HepG2 (cell line): Measurements from ENCODE around the gene PRICKLE3. TPM values are rescaled to one million over a fixed set of nuclear protein-coding genes. Genes with fewer than 3 reads are reported as not detected.

ENCODE experiments used
- ATAC-seq: fragments of 200-7000 bp; cut with Tn5 transposase; 3 replicates; pipeline ENCODE4 v1.9.1; 2020; ENCODE audit warnings: mild to moderate bottlenecking, moderate library complexity
- BruUV-seq: library from RNA; stranded (reverse); fragments of 400-500 nt; replicated peaks from 2 replicates; lab custom pipeline; 2021; lab: Mats Ljungman, UMichigan
- CTCF ChIA-PET: fragments of 300-600 bp; formaldehyde crosslinking; extraction: SDS; loops from one replicate; lab custom pipeline; 2021; ENCODE audit warnings: low total read pairs, inconsistent platforms, low intra/inter-chr PET ratio; lab: Yijun Ruan, JAX
- POLR2A ChIA-PET: fragments of 350-600 bp; sonication (Branson Sonifier 250); formaldehyde crosslinking; loops from one replicate; lab custom pipeline; 2020; ENCODE audit warnings: antibody characterized with exemption, inconsistent platforms; lab: Yijun Ruan, JAX
- DNase-seq: peaks from one replicate; pipeline ENCODE4 v3.0.0-alpha.2; 2015; ENCODE audit warnings: low spot score
- FAIRE-seq: peaks from 3 replicates; lab custom pipeline; 2011; peaks lifted over from hg19 to GRCh38; lab: Jason Lieb, UNC
- H2AFZ ChIP-seq: one replicate; pipeline ENCODE4 v1.6.1; 2011; ENCODE audit warnings: low read length, inconsistent platforms
- H3K27ac ChIP-seq: fragments of 300-600 bp; 3 replicates; pipeline ENCODE4 v1.8.0; 2011; ENCODE audit warnings: mixed run types, mild to moderate bottlenecking, mixed read lengths, low read length, inconsistent platforms; ENCODE audit not compliant: insufficient read depth; ENCODE audit errors: extremely low read length
- H3K27me3 ChIP-seq, 2 experiments: fragments of 200-600 bp in 1 of 2; 2 replicates in 1 of 2; 3 replicates in 1 of 2; pipeline versions ENCODE4 v1.6.0 to v1.8.0; 2011; ENCODE audit warnings: low read length in 2 of 2, mild to moderate bottlenecking in 2 of 2, moderate library complexity in 2 of 2, inconsistent platforms in 1 of 2; ENCODE audit not compliant: insufficient read depth in 2 of 2, control insufficient read depth in 1 of 2
- H3K36me3 ChIP-seq, 2 experiments: fragments of 200-600 bp in 1 of 2; replicated peaks in 1 of 2; 2 replicates in 1 of 2; 3 replicates in 1 of 2; pipeline versions ENCODE4 v1.5.1 to v1.8.0; 2011; ENCODE audit warnings: low read length in 2 of 2, inconsistent platforms in 1 of 2; ENCODE audit not compliant: insufficient read depth in 2 of 2, control insufficient read depth in 1 of 2
- H3K4me1 ChIP-seq: 2 replicates; pipeline ENCODE4 v1.5.1; 2012; ENCODE audit warnings: low read length, inconsistent platforms; ENCODE audit not compliant: insufficient read depth
- H3K4me2 ChIP-seq: 2 replicates; pipeline ENCODE4 v1.6.0; 2011; ENCODE audit warnings: low read depth, low read length, inconsistent platforms
- H3K4me3 ChIP-seq, 3 experiments: fragments of 200-600 bp in 1 of 3; sonication (generic), shearing (Covaris generic) in 1 of 3; replicated peaks in 1 of 3; 2 replicates each; pipeline ENCODE4 v1.5.1; 2011 to 2016; ENCODE audit warnings: low read length in 3 of 3, inconsistent platforms in 2 of 3, low read depth in 2 of 3, mild to moderate bottlenecking in 2 of 3, control low read depth in 1 of 3, mixed read lengths in 1 of 3; ENCODE audit not compliant: insufficient read depth in 1 of 3
- H3K79me2 ChIP-seq: one replicate; pipeline ENCODE4 v1.6.1; 2011; ENCODE audit warnings: low read length, inconsistent platforms; ENCODE audit not compliant: insufficient read depth
- H3K9ac ChIP-seq: 2 replicates; pipeline ENCODE4 v1.6.0; 2011; ENCODE audit warnings: mild to moderate bottlenecking, low read depth, low read length, inconsistent platforms; ENCODE audit not compliant: insufficient read depth
- H3K9me3 ChIP-seq: 2 replicates; pipeline ENCODE4 v1.5.1; 2012; ENCODE audit warnings: mild to moderate bottlenecking, low read length
- H4K20me1 ChIP-seq: 2 replicates; pipeline ENCODE4 v1.6.0; 2011; ENCODE audit warnings: inconsistent platforms, mild to moderate bottlenecking, low read length, moderate library complexity; ENCODE audit not compliant: insufficient read depth
- AGO2 ChIP-seq: fragments of 200-400 bp; formaldehyde crosslinking; optimal IDR thresholded peaks from 2 replicates; pipeline ENCODE3; 2017; ENCODE audit warnings: mild to moderate bottlenecking, low read depth, low read length, moderate library complexity
- GABPB1 ChIP-seq: IDR thresholded peaks from 2 replicates; pipeline ENCODE4 v1.6.1; 2016; ENCODE audit warnings: mild to moderate bottlenecking, missing genetic modification reagents, moderate library complexity, missing compliant biosample characterization
- MYNN ChIP-seq: sonication (generic); formaldehyde crosslinking; IDR thresholded peaks from 2 replicates; pipeline ENCODE4 v1.4.0; 2020; ENCODE audit warnings: mild to moderate bottlenecking, low read depth, missing genetic modification reagents
- NONO ChIP-seq, 2 experiments: fragments of 450-650 bp in 1 of 2; sonication (generic) in 1 of 2; formaldehyde crosslinking in 1 of 2; IDR thresholded peaks in 1 of 2; conservative IDR thresholded peaks in 1 of 2; 2 replicates each; pipeline versions ENCODE4 v1.6.1 to v1.8.0; 2017 to 2022; ENCODE audit warnings: mild to moderate bottlenecking in 1 of 2, missing genetic modification reagents in 1 of 2, moderate library complexity in 1 of 2
- PAF1 ChIP-seq: IDR thresholded peaks from 2 replicates; pipeline ENCODE4 v1.6.1; 2016; ENCODE audit warnings: missing genetic modification reagents, missing compliant biosample characterization
- POLR2G ChIP-seq: fragments of 200-400 bp; formaldehyde crosslinking; IDR thresholded peaks from 2 replicates; pipeline ENCODE4 v1.6.1; 2018; ENCODE audit warnings: mild to moderate bottlenecking, low read depth, low read length, moderate library complexity
- SOX13 ChIP-seq, 3 experiments: fragments of 450-650 bp in 1 of 3; sonication (generic) in 1 of 3; formaldehyde crosslinking in 1 of 3; IDR thresholded peaks in 2 of 3; conservative IDR thresholded peaks in 1 of 3; 2 replicates each; pipeline versions ENCODE4 v1.5.0 to v1.6.1; 2016 to 2020; ENCODE audit warnings: antibody characterized with exemption in 1 of 3, mild to moderate bottlenecking in 1 of 3, missing compliant biosample characterization in 1 of 3, missing genetic modification reagents in 1 of 3, moderate library complexity in 1 of 3
- TBP ChIP-seq: sonication (generic); formaldehyde crosslinking; IDR thresholded peaks from 2 replicates; pipeline ENCODE4 v1.5.0; 2020; ENCODE audit warnings: missing genetic modification reagents
- TGIF2 ChIP-seq: IDR thresholded peaks from 2 replicates; pipeline ENCODE4 v1.6.1; 2016; ENCODE audit warnings: control low read depth, missing compliant biosample characterization
- ZBTB42 ChIP-seq: sonication (generic); formaldehyde crosslinking; IDR thresholded peaks from 2 replicates; pipeline ENCODE4 v1.5.0; 2020; ENCODE audit warnings: mild to moderate bottlenecking, missing genetic modification reagents
- ZFX ChIP-seq: sonication (generic); formaldehyde crosslinking; IDR thresholded peaks from 2 replicates; pipeline ENCODE4 v1.4.0; 2020; ENCODE audit warnings: mild to moderate bottlenecking, low read depth, missing genetic modification reagents, moderate library complexity
- ZNF160 ChIP-seq: sonication (generic); formaldehyde crosslinking; IDR thresholded peaks from 2 replicates; pipeline ENCODE4 v1.8.0; 2022; ENCODE audit warnings: mild to moderate bottlenecking, inconsistent platforms, missing genetic modification reagents
- ZNF251 ChIP-seq: sonication (generic); formaldehyde crosslinking; IDR thresholded peaks from 2 replicates; pipeline ENCODE4 v1.9.0; 2021; ENCODE audit warnings: mild to moderate bottlenecking, missing genetic modification reagents
- ZNF296 ChIP-seq: sonication (generic); formaldehyde crosslinking; conservative IDR thresholded peaks from 2 replicates; pipeline ENCODE4 v1.5.0; 2020; ENCODE audit warnings: mild to moderate bottlenecking, missing genetic modification reagents
- ZNF432 ChIP-seq: sonication (generic); formaldehyde crosslinking; IDR thresholded peaks from 2 replicates; pipeline ENCODE4 v1.5.0; 2020; ENCODE audit warnings: missing genetic modification reagents, mild to moderate bottlenecking, borderline replicate concordance
- WGBS: methylation state at CpG from one replicate; pipeline ENCODE4 v1.1.6; 2017; ENCODE audit warnings: low lambda C conversion rate; 5-methylcytosine and 5-hydroxymethylcytosine counted together
- in situ Hi-C: cut with HindIII; loops from 2 replicates; pipeline ENCODE4 v1.10.0; 2017; ENCODE audit warnings: low pct_unique_long_range_greater_than_20kb; ENCODE audit not compliant: extremely low pct_ligation_motif_present
- intact Hi-C: fragments of 100-400 bp; cut with micrococcal nuclease; formaldehyde crosslinking; loops from one replicate; pipeline ENCODE4 v1.10.0; 2022; ENCODE audit not compliant: unreplicated experiment
- polyA plus RNA-seq, 8 experiments: library from polyadenylated mRNA; depleted of rRNA in 3 of 8; stranded (reverse) in 7 of 8; unstranded in 1 of 8; fragments of >200 nt; fragmentation: Illumina TruSeq in 4 of 8; extraction: Trizol in 4 of 8; gene quantifications; 2 replicates each; pipeline versions ENCODE4 v1.2.1 to v1.2.3, GENCODE V29; 2011 to 2016; ENCODE audit warnings: low read depth in 4 of 8, missing spikeins in 1 of 8, mixed read lengths in 1 of 8; ENCODE audit not compliant: insufficient read depth in 1 of 8
- total RNA-seq, 5 experiments: library from RNA; depleted of rRNA; stranded (reverse); fragments of >200 nt; fragmentation: Illumina TruSeq; extraction: Trizol; gene quantifications; 2 replicates each; pipeline ENCODE4 v1.2.3, GENCODE V29; 2016; ENCODE audit warnings: low read depth in 1 of 5
- TF ChIP-seq, protein P1 (sequence below): sonication (generic); formaldehyde crosslinking; IDR thresholded peaks from 2 replicates; pipeline ENCODE4 v1.9.0; 2022; ENCODE audit warnings: missing genetic modification reagents, mild to moderate bottlenecking, borderline replicate concordance
- TF ChIP-seq, protein P2 (sequence below): sonication (generic); IDR thresholded peaks from 2 replicates; pipeline ENCODE4 v1.6.1; 2016; ENCODE audit warnings: low read depth, borderline replicate concordance
- TF ChIP-seq, protein P3 (sequence below): sonication (generic); formaldehyde crosslinking; conservative IDR thresholded peaks from 2 replicates; pipeline ENCODE4 v1.4.0; 2020; ENCODE audit warnings: missing genetic modification reagents

The PRICKLE3 gene
- total and polyA plus RNA-seq, 2 of the 13 experiments (the other 11 are each of a cell fraction or from before 2014, with no cell fraction given) = 2.6 TPM

DNA sequence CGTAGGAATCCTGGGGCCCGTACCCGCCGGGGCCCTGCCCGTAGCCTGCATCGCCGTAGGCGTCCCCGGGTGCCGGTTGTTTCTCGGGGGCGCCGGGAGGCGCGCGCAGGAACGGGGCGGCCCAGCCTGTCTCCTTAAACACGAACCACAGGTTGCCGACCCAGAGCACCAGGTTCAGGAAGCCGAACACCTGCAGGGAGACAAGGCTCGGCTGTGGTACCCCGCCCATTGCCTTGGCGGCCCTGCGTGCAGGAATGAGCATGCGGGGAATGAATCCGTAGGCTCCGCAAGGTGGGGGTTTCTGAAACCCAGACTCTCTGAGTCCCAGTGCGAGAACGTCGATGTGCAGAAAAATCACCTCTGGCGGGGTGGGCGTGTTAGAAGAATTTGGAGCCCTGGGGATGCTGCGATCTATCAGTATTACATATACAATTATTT is 5.4 kb upstream of the PRICKLE3 start:
- Histone ChIP-seq H3K9me3 (no peaks in the 10 kb centered on the region), H2AFZ (no peak overlapping the region), H3K27ac (peak overlapping the region; percentile 84), H3K4me1 (peaks cover 58% of the 10 kb centered on the region), H4K20me1 (no peaks in the 10 kb centered on the region), H3K27me3 (no peaks in the 10 kb centered on the region), H3K4me3 (peak overlapping the region; percentile 64 to 80 (median 78); a peak in 5 of 6 replicates), H3K36me3 (no peaks in the 10 kb centered on the region), H3K4me2 (peak overlapping the region; percentile 65), H3K79me2 (no peaks in the 10 kb centered on the region), H3K9ac (peak overlapping the region; percentile 86)
- in situ Hi-C loops = no loop called here
- BruUV-seq = TSS peak; percentile 91
- POLR2A ChIA-PET = interaction anchor here (0.8 to 1.7 kb wide), 19 partner anchors 9 to 687 kb away, joined by 3 to 21 read pairs (median 5); partner anchors contain the start of genes CCDC22, HDAC6, PPP1R3F and PQBP1
- intact Hi-C loops = loop anchor here (5.0 kb wide), 1 partner anchor 76 kb away; the partner anchor contains the start of gene PPP1R3F
- ATAC-seq (no peak; the same call in 1 of the 3 replicates), FAIRE-seq (no peak), DNase-seq (no peak)
- CTCF ChIA-PET = no interaction called here
- 12% methylated on average over 8 of the region's 34 CpGs for WGBS
- peak; percentile 18; the same call in 1 of the 2 replicates for TF ChIP-seq POLR2G
- TF ChIP-seq PAF1 (CRISPR knock-in tag) = no peak
- no peak for TF ChIP-seq MYNN (CRISPR knock-in tag)
- no peak for TF ChIP-seq ZNF160 (CRISPR knock-in tag)
- TF ChIP-seq ZFX = peak; percentile 43
- peak; percentile 5; the same call in 1 of the 2 replicates for TF ChIP-seq GABPB1
- no peak for TF ChIP-seq TBP (CRISPR knock-in tag)
- no peak for TF ChIP-seq NONO (IDR thresholded peaks at IDR 0.05)
- TF ChIP-seq NONO (CRISPR knock-in tag; conservative IDR thresholded peaks at IDR 0.05) = peak; percentile 44; the same call in 1 of the 2 replicates
- TF ChIP-seq, protein P1, sequence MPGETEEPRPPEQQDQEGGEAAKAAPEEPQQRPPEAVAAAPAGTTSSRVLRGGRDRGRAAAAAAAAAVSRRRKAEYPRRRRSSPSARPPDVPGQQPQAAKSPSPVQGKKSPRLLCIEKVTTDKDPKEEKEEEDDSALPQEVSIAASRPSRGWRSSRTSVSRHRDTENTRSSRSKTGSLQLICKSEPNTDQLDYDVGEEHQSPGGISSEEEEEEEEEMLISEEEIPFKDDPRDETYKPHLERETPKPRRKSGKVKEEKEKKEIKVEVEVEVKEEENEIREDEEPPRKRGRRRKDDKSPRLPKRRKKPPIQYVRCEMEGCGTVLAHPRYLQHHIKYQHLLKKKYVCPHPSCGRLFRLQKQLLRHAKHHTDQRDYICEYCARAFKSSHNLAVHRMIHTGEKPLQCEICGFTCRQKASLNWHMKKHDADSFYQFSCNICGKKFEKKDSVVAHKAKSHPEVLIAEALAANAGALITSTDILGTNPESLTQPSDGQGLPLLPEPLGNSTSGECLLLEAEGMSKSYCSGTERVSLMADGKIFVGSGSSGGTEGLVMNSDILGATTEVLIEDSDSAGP (CRISPR knock-in tag) = peak; percentile 30; the same call in 1 of the 2 replicates
- no peak for TF ChIP-seq ZNF296 (CRISPR knock-in tag)
- TF ChIP-seq, protein P2, sequence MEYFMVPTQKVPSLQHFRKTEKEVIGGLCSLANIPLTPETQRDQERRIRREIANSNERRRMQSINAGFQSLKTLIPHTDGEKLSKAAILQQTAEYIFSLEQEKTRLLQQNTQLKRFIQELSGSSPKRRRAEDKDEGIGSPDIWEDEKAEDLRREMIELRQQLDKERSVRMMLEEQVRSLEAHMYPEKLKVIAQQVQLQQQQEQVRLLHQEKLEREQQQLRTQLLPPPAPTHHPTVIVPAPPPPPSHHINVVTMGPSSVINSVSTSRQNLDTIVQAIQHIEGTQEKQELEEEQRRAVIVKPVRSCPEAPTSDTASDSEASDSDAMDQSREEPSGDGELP = no peak
- peak; percentile 75 for TF ChIP-seq AGO2
- TF ChIP-seq, protein P3, sequence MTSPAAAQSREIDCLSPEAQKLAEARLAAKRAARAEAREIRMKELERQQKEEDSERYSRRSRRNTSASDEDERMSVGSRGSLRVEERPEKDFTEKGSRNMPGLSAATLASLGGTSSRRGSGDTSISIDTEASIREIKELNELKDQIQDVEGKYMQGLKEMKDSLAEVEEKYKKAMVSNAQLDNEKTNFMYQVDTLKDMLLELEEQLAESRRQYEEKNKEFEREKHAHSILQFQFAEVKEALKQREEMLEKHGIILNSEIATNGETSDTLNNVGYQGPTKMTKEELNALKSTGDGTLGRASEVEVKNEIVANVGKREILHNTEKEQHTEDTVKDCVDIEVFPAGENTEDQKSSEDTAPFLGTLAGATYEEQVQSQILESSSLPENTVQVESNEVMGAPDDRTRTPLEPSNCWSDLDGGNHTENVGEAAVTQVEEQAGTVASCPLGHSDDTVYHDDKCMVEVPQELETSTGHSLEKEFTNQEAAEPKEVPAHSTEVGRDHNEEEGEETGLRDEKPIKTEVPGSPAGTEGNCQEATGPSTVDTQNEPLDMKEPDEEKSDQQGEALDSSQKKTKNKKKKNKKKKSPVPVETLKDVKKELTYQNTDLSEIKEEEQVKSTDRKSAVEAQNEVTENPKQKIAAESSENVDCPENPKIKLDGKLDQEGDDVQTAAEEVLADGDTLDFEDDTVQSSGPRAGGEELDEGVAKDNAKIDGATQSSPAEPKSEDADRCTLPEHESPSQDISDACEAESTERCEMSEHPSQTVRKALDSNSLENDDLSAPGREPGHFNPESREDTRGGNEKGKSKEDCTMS (CRISPR knock-in tag) = no peak
- TF ChIP-seq TGIF2 (CRISPR knock-in tag) = 0 out of 2 replicates have a peak, but pooled peaks have one; percentile 28
- no peak for TF ChIP-seq ZBTB42
- TF ChIP-seq ZNF432 (CRISPR knock-in tag) = no peak
- no peak for TF ChIP-seq ZNF251 (CRISPR knock-in tag)
- TF ChIP-seq SOX13 (IDR thresholded peaks at IDR 0.05) = no peak
- TF ChIP-seq SOX13 (CRISPR knock-in tag; conservative IDR thresholded peaks at IDR 0.05 in 1 of 2, IDR thresholded peaks at IDR 0.05 in 1 of 2) = no peak
